Measurements from ENCODE around the gene NARF.
"Not testable (repeated sequence)": the region's sequence is repeated elsewhere in the genome, so short reads cannot be mapped to it uniquely, and the experiment has no call there.

Gene NARF

GRCh38 chr17:82447876-82448275 lies 10.7 kb upstream of the NARF start:
- no peak overlapping the region for H3K27ac ChIP-seq (ENCODE audit: low read depth, low read length)
- peaks cover 27% of the 10 kb centered on the region; the same call in 1 of the 2 replicates for H3K36me3 ChIP-seq (ENCODE audit: insufficient read depth, low read length)
- H3K9ac ChIP-seq (ENCODE audit: low read depth, low read length), result no peak overlapping the region
- peaks cover 4% of the 10 kb centered on the region; the same call in 1 of the 2 replicates for H3K9me3 ChIP-seq (ENCODE audit: insufficient read depth, low read depth, low read length)
- no peak overlapping the region for H3K4me3 ChIP-seq (ENCODE audit: low read length)
- WGBS, result 96% methylated on average over 11 of the region's 11 CpGs
- H3K4me1 ChIP-seq (ENCODE audit: insufficient read depth, low read length), result peaks cover 6% of the 10 kb centered on the region; the same call in 1 of the 2 replicates
- H3K27me3 ChIP-seq (ENCODE audit: insufficient read depth, low read length), result no peaks in the 10 kb centered on the region

GRCh38 chr17:82449131-82449882 lies 9.2 kb upstream of the NARF start:
- H3K27me3 ChIP-seq (ENCODE audit: insufficient read depth, low read length), result no peaks in the 10 kb centered on the region
- peaks cover 14% of the 10 kb centered on the region; the same call in 1 of the 2 replicates for H3K36me3 ChIP-seq (ENCODE audit: insufficient read depth, low read length)
- 91% methylated on average over 30 of the region's 30 CpGs for WGBS
- H3K9me3 ChIP-seq (ENCODE audit: insufficient read depth, low read depth, low read length), result peaks cover 4% of the 10 kb centered on the region; the same call in 1 of the 2 replicates
- no peak overlapping the region for H3K27ac ChIP-seq (ENCODE audit: low read depth, low read length)
- peaks cover 6% of the 10 kb centered on the region; the same call in 1 of the 2 replicates for H3K4me1 ChIP-seq (ENCODE audit: insufficient read depth, low read length)
- peak overlapping the region; percentile 95 for H3K4me3 ChIP-seq (ENCODE audit: low read length)
- peak overlapping the region; percentile 95; the same call in 1 of the 2 replicates for H3K9ac ChIP-seq (ENCODE audit: low read depth, low read length)

DNA sequence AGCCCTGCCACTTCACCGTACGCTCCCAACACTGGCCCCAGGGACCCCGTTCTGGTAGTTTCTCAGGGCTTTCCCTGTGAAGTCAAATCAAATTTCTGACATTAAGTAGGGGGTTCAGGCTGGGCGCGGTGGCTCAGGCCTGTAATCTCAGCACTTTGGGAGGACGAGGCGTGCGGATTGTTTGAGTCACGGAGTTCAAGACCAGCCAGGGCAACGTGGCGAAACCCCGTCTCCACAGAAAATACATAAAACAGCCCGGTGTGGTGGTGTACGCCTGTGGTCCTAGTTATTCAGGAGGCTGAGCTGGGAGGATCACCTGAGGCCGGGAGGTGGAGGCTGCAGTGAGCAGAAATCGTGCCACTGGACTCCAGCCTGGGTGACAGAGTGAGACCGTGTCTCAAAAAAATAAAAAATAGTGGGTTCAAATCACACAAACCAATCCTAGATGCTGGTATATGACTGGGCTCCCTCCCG lies 8.6 kb upstream of the NARF start:
- peak overlapping the region; percentile 53; the same call in 1 of the 2 replicates for H3K27ac ChIP-seq (ENCODE audit: low read depth, low read length)
- peaks cover 6% of the 10 kb centered on the region; the same call in 1 of the 2 replicates for H3K4me1 ChIP-seq (ENCODE audit: insufficient read depth, low read length)
- peak overlapping the region; percentile 95 for H3K9ac ChIP-seq (ENCODE audit: low read depth, low read length)
- peaks cover 4% of the 10 kb centered on the region; the same call in 1 of the 2 replicates for H3K9me3 ChIP-seq (ENCODE audit: insufficient read depth, low read depth, low read length)
- no peaks in the 10 kb centered on the region for H3K27me3 ChIP-seq (ENCODE audit: insufficient read depth, low read length)
- WGBS, result 81% methylated on average over 18 of the region's 18 CpGs
- peak overlapping the region; percentile 95 for H3K4me3 ChIP-seq (ENCODE audit: low read length)
- H3K36me3 ChIP-seq (ENCODE audit: insufficient read depth, low read length), result peaks cover 8% of the 10 kb centered on the region; the same call in 1 of the 2 replicates

- H3K9me3 ChIP-seq (ENCODE audit: insufficient read depth, low read depth, low read length), result peaks cover 4% of the 10 kb centered on the region; the same call in 1 of the 2 replicates
- peak within 1 kb of the TSS; percentile 95 for H3K4me3 ChIP-seq (ENCODE audit: low read length)
- H3K4me1 ChIP-seq (ENCODE audit: insufficient read depth, low read length), result peaks cover 6% of the 10 kb centered on the region; the same call in 1 of the 2 replicates
- 1% methylated on average over 91 of the region's 91 CpGs for WGBS
- peak within 1 kb of the TSS; percentile 72; the same call in 1 of the 2 replicates for H3K27ac ChIP-seq (ENCODE audit: low read depth, low read length)
- no peaks in the 10 kb centered on the region for H3K27me3 ChIP-seq (ENCODE audit: insufficient read depth, low read length)
- H3K36me3 ChIP-seq (ENCODE audit: insufficient read depth, low read length), result peaks cover 6% of the 10 kb centered on the region; the same call in 1 of the 2 replicates
- H3K9ac ChIP-seq (ENCODE audit: low read depth, low read length), result peak within 1 kb of the TSS; percentile 95
These were observed 8.0 kb upstream of the NARF start, which contains the start of gene CYBC1 for GRCh38 chr17:82450357-82451106. CYBC1 (minus strand) TSS chr17:82450752; CDS start chr17:82449254, 1,498 bp downstream.

DNA sequence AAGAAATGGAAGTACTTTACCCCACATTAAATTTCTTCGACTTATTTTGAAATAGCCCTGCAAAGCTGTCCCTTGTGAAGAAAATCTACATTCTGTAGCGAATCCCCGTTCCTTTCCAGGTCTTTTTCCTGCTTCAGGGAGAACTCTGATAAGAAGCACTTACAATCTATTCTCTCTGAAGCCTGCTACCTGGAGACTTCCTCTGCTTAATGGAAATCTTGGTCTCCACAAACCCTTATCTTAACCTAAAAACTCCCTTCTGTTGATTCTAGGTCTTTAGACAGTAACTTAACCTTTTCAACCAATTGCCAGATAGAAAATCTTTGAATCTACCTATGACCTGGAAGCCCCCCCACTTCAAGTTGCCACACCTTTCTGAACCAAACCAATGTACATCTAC lies 6.4 kb upstream of the NARF start:
- no peak overlapping the region for H3K4me3 ChIP-seq (ENCODE audit: low read length)
- H3K36me3 ChIP-seq (ENCODE audit: insufficient read depth, low read length), result no peaks in the 10 kb centered on the region; the same call in 1 of the 2 replicates
- WGBS, result 90% methylated on average over 3 of the region's 3 CpGs
- H3K27ac ChIP-seq (ENCODE audit: low read depth, low read length), result no peak overlapping the region
- no peak overlapping the region for H3K9ac ChIP-seq (ENCODE audit: low read depth, low read length)
- H3K9me3 ChIP-seq (ENCODE audit: insufficient read depth, low read depth, low read length), result peaks cover 4% of the 10 kb centered on the region; the same call in 1 of the 2 replicates
- peaks cover 6% of the 10 kb centered on the region; the same call in 1 of the 2 replicates for H3K4me1 ChIP-seq (ENCODE audit: insufficient read depth, low read length)
- no peaks in the 10 kb centered on the region for H3K27me3 ChIP-seq (ENCODE audit: insufficient read depth, low read length)

GRCh38 chr17:82453151-82453550 lies 5.4 kb upstream of the NARF start:
- H3K4me3 ChIP-seq (ENCODE audit: low read length); H3K36me3 ChIP-seq (ENCODE audit: insufficient read depth, low read length); H3K9me3 ChIP-seq (ENCODE audit: insufficient read depth, low read depth, low read length); H3K9ac ChIP-seq (ENCODE audit: low read depth, low read length); H3K27me3 ChIP-seq (ENCODE audit: insufficient read depth, low read length); H3K27ac ChIP-seq (ENCODE audit: low read depth, low read length): not testable (repeated sequence)
- 88% methylated on average over 7 of the region's 7 CpGs for WGBS
- H3K4me1 ChIP-seq (ENCODE audit: insufficient read depth, low read length), result peaks cover 11% of the 10 kb centered on the region; the same call in 1 of the 2 replicates

DNA sequence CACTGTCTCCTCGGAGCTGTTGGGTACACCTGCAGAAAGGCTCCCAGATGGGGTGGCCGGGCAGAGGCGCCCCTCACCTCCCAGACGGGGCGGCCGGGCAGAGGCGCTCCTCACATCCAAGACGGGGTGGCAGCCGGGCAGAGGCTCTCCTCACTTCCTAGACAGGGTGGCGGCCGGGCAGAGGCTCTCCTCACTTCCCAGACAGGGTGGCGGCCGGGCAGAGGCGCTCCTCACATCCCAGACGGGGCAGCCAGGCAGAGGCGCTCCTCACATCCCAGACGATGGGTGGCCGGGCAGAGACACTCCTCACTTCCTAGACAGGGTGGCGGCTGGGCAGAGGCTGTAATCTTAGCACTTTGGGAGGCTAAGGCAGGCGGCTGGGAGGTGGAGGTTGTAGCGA lies 4.8 kb upstream of the NARF start:
- 97% methylated on average over 21 of the region's 21 CpGs for WGBS
- peaks cover 11% of the 10 kb centered on the region; the same call in 1 of the 2 replicates for H3K4me1 ChIP-seq (ENCODE audit: insufficient read depth, low read length)
- not testable (repeated sequence) for H3K27me3 ChIP-seq (ENCODE audit: insufficient read depth, low read length); H3K36me3 ChIP-seq (ENCODE audit: insufficient read depth, low read length); H3K9me3 ChIP-seq (ENCODE audit: insufficient read depth, low read depth, low read length); H3K4me3 ChIP-seq (ENCODE audit: low read length); H3K9ac ChIP-seq (ENCODE audit: low read depth, low read length); H3K27ac ChIP-seq (ENCODE audit: low read depth, low read length)

- peaks cover 20% of the 10 kb centered on the region for H3K36me3 ChIP-seq (ENCODE audit: insufficient read depth, low read length)
- H3K4me1 ChIP-seq (ENCODE audit: insufficient read depth, low read length), result peaks cover 5% of the 10 kb centered on the region; the same call in 1 of the 2 replicates
- no peaks in the 10 kb centered on the region for H3K27me3 ChIP-seq (ENCODE audit: insufficient read depth, low read length)
- H3K4me3 ChIP-seq (ENCODE audit: low read length), result peak overlapping the region; percentile 78
- H3K9me3 ChIP-seq (ENCODE audit: insufficient read depth, low read depth, low read length), result no peaks in the 10 kb centered on the region; the same call in 1 of the 2 replicates
- peak overlapping the region; percentile 99; the same call in 1 of the 2 replicates for H3K27ac ChIP-seq (ENCODE audit: low read depth, low read length)
- WGBS, result 71% methylated on average over 10 of the region's 10 CpGs
- no peak overlapping the region for H3K9ac ChIP-seq (ENCODE audit: low read depth, low read length)
These were observed 1.2 kb upstream of the NARF start for GRCh38 chr17:82457073-82457928.

DNA sequence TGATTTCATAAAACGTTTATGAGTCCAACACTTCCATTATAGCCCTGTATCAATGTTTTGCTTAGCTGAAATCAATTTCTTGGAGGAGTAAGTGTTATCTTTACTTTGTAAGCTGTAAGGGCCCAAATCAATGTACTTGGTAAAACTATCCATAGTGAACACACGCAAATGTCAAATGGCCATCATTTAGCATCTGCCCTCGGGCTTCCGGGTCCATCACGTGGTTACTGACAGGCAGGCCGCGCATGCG lies 687 bp upstream of the NARF start:
- Histone ChIP-seq H3K36me3 (ENCODE audit: insufficient read depth, low read length) (peaks cover 26% of the 10 kb centered on the region), H3K9ac (ENCODE audit: low read depth, low read length) (peak overlapping the region; percentile 93)
- 6% methylated on average over 8 of the region's 8 CpGs for WGBS

DNA sequence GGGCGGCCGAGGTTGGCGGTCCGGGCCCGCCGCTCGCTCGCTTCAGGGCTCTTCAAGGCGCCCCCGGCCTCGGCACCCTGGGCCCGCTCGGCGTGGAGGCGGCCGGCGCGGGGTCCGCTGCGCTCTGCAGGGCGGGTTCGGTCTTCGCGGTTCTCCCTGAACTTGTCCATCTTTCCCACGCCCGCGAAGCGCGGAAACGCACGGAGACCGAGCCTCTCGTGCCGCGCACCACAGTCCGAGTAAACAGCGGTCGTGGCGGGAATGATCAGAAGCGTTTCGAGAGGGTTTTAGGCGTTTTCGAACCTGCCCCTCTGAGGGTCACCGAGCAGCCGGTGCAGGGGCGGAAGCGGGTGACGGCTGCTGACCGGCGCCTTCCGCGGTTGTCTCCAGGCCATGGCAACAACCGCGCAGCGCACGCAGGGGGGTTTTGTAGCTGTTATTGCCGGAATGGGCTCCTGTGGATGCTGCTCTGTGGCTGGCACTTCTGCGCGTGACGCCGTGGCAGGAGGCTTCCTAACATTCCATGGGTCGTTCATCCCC lies 414 bp downstream of the NARF start:
- Histone ChIP-seq H3K4me1 (ENCODE audit: insufficient read depth, low read length) (peaks cover 5% of the 10 kb centered on the region; the same call in 1 of the 2 replicates), H3K9ac (ENCODE audit: low read depth, low read length) (peak overlapping the region; percentile 93), H3K9me3 (ENCODE audit: insufficient read depth, low read depth, low read length) (no peaks in the 10 kb centered on the region; the same call in 1 of the 2 replicates), H3K4me3 (ENCODE audit: low read length) (peak overlapping the region; percentile 78), H3K27me3 (ENCODE audit: insufficient read depth, low read length) (no peaks in the 10 kb centered on the region), H3K27ac (ENCODE audit: low read depth, low read length) (peak overlapping the region; percentile 58), H3K36me3 (ENCODE audit: insufficient read depth, low read length) (peaks cover 36% of the 10 kb centered on the region)
- 1% methylated on average over 62 of the region's 62 CpGs for WGBS

More for the DNA sequence above, 687 bp upstream of the NARF start:
- H3K9me3 ChIP-seq (ENCODE audit: insufficient read depth, low read depth, low read length), result no peaks in the 10 kb centered on the region; the same call in 1 of the 2 replicates
- H3K27ac ChIP-seq (ENCODE audit: low read depth, low read length), result peak overlapping the region; percentile 99
- peak overlapping the region; percentile 78 for H3K4me3 ChIP-seq (ENCODE audit: low read length)
- no peaks in the 10 kb centered on the region for H3K27me3 ChIP-seq (ENCODE audit: insufficient read depth, low read length)
- peaks cover 5% of the 10 kb centered on the region; the same call in 1 of the 2 replicates for H3K4me1 ChIP-seq (ENCODE audit: insufficient read depth, low read length)

Data from HUES64 (cell line).